PC-9 (cell line): ENCODE results near the gene TMEM131L. TPM values are rescaled to one million over a fixed set of nuclear protein-coding genes. Genes with fewer than 3 reads are reported as not detected.

Source experiments
- BruUV-seq: library from RNA; stranded (reverse); fragments of 400-500 nt; replicated peaks from 2 replicates; lab custom pipeline; 2021; lab: Mats Ljungman, UMichigan
- CTCF ChIA-PET: fragments of 300-600 bp; sonication (Branson Sonifier 250); formaldehyde crosslinking; loops from one replicate; lab custom pipeline; 2022; ENCODE audit warnings: antibody characterized with exemption; lab: Charles Lee
- POLR2A ChIA-PET: fragments of 300-600 bp; sonication (Branson Sonifier 250); formaldehyde crosslinking; loops from one replicate; lab custom pipeline; 2022; ENCODE audit warnings: antibody characterized with exemption; ENCODE audit not compliant: unreplicated experiment; lab: Charles Lee
- DNase-seq, 2 experiments: peaks; one replicate each; pipeline versions ENCODE4 v3.0.0 to v3.0.0-alpha.2; 2015 to 2022; ENCODE audit warnings: mixed read lengths in 1 of 2
- H2AFZ ChIP-seq: fragments of 200-600 bp; sonication (generic); 2 replicates; pipeline ENCODE4 v1.8.1; 2017; ENCODE audit warnings: antibody characterized with exemption
- H3F3A ChIP-seq: fragments of 200-600 bp; sonication (generic); 2 replicates; pipeline ENCODE4 v1.8.1; 2017; ENCODE audit warnings: antibody characterized with exemption, mild to moderate bottlenecking, low read depth; ENCODE audit not compliant: insufficient read depth
- H3K27ac ChIP-seq: fragments of 200-600 bp; sonication (generic); 2 replicates; pipeline ENCODE4 v1.6.1; 2016; ENCODE audit warnings: mixed run types
- H3K27me3 ChIP-seq: fragments of 200-600 bp; sonication (generic); 2 replicates; pipeline ENCODE4 v1.6.1; 2016; ENCODE audit warnings: low read depth, mixed run types; ENCODE audit not compliant: insufficient read depth
- H3K36me3 ChIP-seq: fragments of 200-600 bp; sonication (generic); 2 replicates; pipeline ENCODE4 v1.6.1; 2016; ENCODE audit warnings: low read depth, mixed run types
- H3K4me1 ChIP-seq: fragments of 200-600 bp; sonication (generic); replicated peaks from 2 replicates; pipeline ENCODE4 v1.6.1; 2016; ENCODE audit warnings: mixed run types; ENCODE audit not compliant: insufficient read depth
- H3K4me2 ChIP-seq: fragments of 200-600 bp; sonication (generic); 2 replicates; pipeline ENCODE4 v1.6.1; 2017; ENCODE audit warnings: mixed run types
- H3K4me3 ChIP-seq: fragments of 200-600 bp; sonication (generic); 2 replicates; pipeline ENCODE4 v1.6.1; 2016; ENCODE audit warnings: mixed run types
- H3K79me2 ChIP-seq: fragments of 200-600 bp; sonication (generic); 2 replicates; pipeline ENCODE4 v1.6.1; 2017; ENCODE audit warnings: low read depth, mixed run types
- H3K9me2 ChIP-seq: fragments of 200-600 bp; sonication (generic); 2 replicates; pipeline ENCODE4 v1.8.1; 2017; ENCODE audit warnings: mild to moderate bottlenecking; ENCODE audit not compliant: insufficient read depth
- H3K9me3 ChIP-seq: fragments of 200-600 bp; sonication (generic); 2 replicates; pipeline ENCODE4 v1.8.1; 2016; ENCODE audit warnings: low read depth; ENCODE audit not compliant: insufficient read depth
- H4K20me1 ChIP-seq: fragments of 200-600 bp; sonication (generic); 2 replicates; pipeline ENCODE4 v1.8.1; 2017; ENCODE audit not compliant: insufficient read depth
- EZH2 ChIP-seq: fragments of 200-600 bp; sonication (generic); IDR thresholded peaks from 2 replicates; pipeline ENCODE4 v1.8.0; 2017; ENCODE audit warnings: antibody characterized with exemption, low read depth
- intact Hi-C: fragments of 100-400 bp; cut with micrococcal nuclease; formaldehyde crosslinking; loops from one replicate; pipeline ENCODE4 v1.10.0; 2022; ENCODE audit not compliant: unreplicated experiment
- total RNA-seq: library from RNA; stranded (reverse); gene quantifications from 2 replicates; pipeline ENCODE4 v1.2.3, GENCODE V29; 2021
- TF ChIP-seq, protein P1 (sequence below): fragments of 200-600 bp; sonication (generic); conservative IDR thresholded peaks from 2 replicates; pipeline ENCODE4 v1.6.1; 2017; ENCODE audit warnings: mixed run types, antibody characterized with exemption, mild to moderate bottlenecking, moderate library complexity

The TMEM131L gene
- total RNA-seq, 1 experiment from 2014 or later, result 3.8 TPM

DNA sequence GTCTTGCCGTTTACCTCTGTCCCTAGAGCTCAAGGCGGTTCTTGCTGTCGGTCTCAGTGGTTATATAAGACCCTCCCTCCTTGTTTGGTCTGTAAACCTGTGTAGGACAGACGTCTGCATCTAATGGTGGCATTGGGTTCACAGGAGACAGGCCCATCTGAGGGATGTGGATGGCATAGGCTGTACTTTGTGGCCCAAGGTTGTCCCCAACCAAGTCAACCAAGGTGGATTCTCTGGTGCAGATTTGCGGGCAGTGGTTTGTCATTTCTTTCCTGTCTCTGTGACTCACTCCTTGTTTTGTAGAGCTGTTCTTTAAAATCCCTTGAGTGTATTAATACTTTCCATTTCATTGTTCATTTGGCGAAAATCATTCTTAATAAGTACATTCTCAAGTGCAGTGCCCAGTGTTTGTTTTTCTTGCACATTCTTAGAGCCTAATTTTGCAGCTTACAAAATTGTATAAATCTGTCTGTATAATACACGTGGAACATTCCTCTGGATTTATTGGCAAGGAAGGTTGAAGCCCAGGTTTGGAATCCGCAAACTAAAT is 149.9 kb downstream of the TMEM131L start:
- intact Hi-C loops, result no loop called here
- CTCF ChIA-PET, result no interaction called here
- Histone ChIP-seq H4K20me1 (no peaks in the 10 kb centered on the region), H3K36me3 (no peaks in the 10 kb centered on the region), H2AFZ (no peak overlapping the region), H3K79me2 (no peaks in the 10 kb centered on the region), H3K9me3 (no peaks in the 10 kb centered on the region), H3F3A (no peaks in the 10 kb centered on the region), H3K4me1 (no peaks in the 10 kb centered on the region), H3K27me3 (no peaks in the 10 kb centered on the region), H3K27ac (no peak overlapping the region), H3K9me2 (no peaks in the 10 kb centered on the region), H3K4me3 (no peak overlapping the region), H3K4me2 (no peak overlapping the region)
- BruUV-seq, result no TSS peak
- DNase-seq, result no peak
- TF ChIP-seq, protein P1, sequence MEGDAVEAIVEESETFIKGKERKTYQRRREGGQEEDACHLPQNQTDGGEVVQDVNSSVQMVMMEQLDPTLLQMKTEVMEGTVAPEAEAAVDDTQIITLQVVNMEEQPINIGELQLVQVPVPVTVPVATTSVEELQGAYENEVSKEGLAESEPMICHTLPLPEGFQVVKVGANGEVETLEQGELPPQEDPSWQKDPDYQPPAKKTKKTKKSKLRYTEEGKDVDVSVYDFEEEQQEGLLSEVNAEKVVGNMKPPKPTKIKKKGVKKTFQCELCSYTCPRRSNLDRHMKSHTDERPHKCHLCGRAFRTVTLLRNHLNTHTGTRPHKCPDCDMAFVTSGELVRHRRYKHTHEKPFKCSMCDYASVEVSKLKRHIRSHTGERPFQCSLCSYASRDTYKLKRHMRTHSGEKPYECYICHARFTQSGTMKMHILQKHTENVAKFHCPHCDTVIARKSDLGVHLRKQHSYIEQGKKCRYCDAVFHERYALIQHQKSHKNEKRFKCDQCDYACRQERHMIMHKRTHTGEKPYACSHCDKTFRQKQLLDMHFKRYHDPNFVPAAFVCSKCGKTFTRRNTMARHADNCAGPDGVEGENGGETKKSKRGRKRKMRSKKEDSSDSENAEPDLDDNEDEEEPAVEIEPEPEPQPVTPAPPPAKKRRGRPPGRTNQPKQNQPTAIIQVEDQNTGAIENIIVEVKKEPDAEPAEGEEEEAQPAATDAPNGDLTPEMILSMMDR, result no peak
- no peak for TF ChIP-seq EZH2
- POLR2A ChIA-PET, result no interaction called here

DNA sequence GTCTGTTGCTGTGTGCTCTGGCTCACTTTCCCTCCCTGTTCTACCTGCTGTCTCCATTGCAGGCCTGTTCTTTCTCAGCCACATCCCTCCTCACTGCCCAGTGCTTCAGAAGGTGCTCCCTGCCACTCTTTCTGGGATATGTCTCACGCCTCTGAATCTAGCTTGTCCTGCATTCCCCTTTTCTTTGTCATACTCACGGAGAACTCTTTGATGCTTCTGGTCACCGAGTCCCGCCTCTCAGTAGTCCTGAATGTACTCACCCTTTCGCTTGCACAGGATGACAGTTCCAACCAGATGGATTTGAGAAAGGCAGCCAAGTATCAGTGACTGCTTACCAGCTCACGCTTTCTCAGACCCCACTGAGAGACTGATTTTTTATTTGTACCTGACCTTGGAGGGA is 152.7 kb downstream of the TMEM131L start:
- intact Hi-C loops, result no loop called here
- no peaks in the 10 kb centered on the region for H3F3A ChIP-seq
- no peak overlapping the region for H3K4me3 ChIP-seq
- no TSS peak for BruUV-seq
- no peaks in the 10 kb centered on the region for H4K20me1 ChIP-seq
- H2AFZ ChIP-seq, result no peak overlapping the region
- DNase-seq, result no peak
- POLR2A ChIA-PET, result no interaction called here
- no peaks in the 10 kb centered on the region for H3K27me3 ChIP-seq
- H3K36me3 ChIP-seq, result no peaks in the 10 kb centered on the region
- no peaks in the 10 kb centered on the region for H3K9me2 ChIP-seq
- CTCF ChIA-PET, result no interaction called here
- H3K4me2 ChIP-seq, result no peak overlapping the region
- TF ChIP-seq, protein P1, result no peak
- no peak for TF ChIP-seq EZH2
- H3K9me3 ChIP-seq, result no peaks in the 10 kb centered on the region
- H3K27ac ChIP-seq, result no peak overlapping the region
- H3K4me1 ChIP-seq, result no peaks in the 10 kb centered on the region
- H3K79me2 ChIP-seq, result no peaks in the 10 kb centered on the region

DNA sequence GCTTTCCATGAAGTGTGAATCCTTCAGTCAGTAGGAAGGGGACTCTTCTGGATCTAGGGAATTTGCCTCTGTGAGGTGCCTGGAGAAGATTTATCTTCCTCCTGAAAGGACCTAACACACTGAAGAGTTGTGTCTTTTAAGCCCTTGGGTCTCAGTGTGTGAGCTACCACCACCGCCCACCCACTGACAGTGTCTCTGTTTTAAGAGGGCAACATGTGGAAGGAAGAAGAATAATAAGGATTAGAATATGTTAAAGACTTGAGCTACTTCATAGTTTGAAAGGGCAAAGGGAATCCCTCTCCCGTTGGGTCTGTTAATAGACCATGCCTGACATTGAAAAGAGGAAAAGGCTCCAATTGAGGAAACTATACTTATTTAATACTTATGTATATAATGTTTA is 153.7 kb downstream of the TMEM131L start:
- H3K27me3 ChIP-seq, result no peaks in the 10 kb centered on the region
- POLR2A ChIA-PET, result no interaction called here
- H3F3A ChIP-seq, result no peaks in the 10 kb centered on the region
- BruUV-seq, result no TSS peak
- H3K27ac ChIP-seq, result no peak overlapping the region
- TF ChIP-seq, protein P1, result no peak
- TF ChIP-seq EZH2, result no peak
- H2AFZ ChIP-seq, result no peak overlapping the region
- H3K4me2 ChIP-seq, result no peak overlapping the region
- H3K9me3 ChIP-seq, result no peaks in the 10 kb centered on the region
- no peaks in the 10 kb centered on the region for H3K9me2 ChIP-seq
- no peaks in the 10 kb centered on the region for H4K20me1 ChIP-seq
- no peaks in the 10 kb centered on the region for H3K36me3 ChIP-seq
- intact Hi-C loops, result no loop called here
- no peak overlapping the region for H3K4me3 ChIP-seq
- no peaks in the 10 kb centered on the region for H3K4me1 ChIP-seq
- CTCF ChIA-PET, result no interaction called here
- no peaks in the 10 kb centered on the region for H3K79me2 ChIP-seq
- no peak for DNase-seq
